ENCODE measurements around the gene CACNA1A.

GRCh38 chr19:13526552-13526951 is 20.3 kb upstream of the CACNA1A start:
- TF ChIP-seq CTCF (IDR thresholded peaks at IDR 0.05) (no peak), EP300 (IDR thresholded peaks at IDR 0.05) (no peak), POLR2AphosphoS5 (IDR thresholded peaks at IDR 0.05) (no peak), POLR2A (IDR thresholded peaks at IDR 0.05) (no peak)
